Muscle of back (tissue), 11 donors: Measurements from ENCODE around the gene LHX3. TPM values are rescaled to one million over a fixed set of nuclear protein-coding genes. Genes with fewer than 3 reads are reported as not detected.
"Not testable (repeated sequence)": the region's sequence is repeated elsewhere in the genome, so short reads cannot be mapped to it uniquely, and the experiment has no call there.

ENCODE experiments used
- DNase-seq, 3 donors: peaks; one replicate each; pipeline versions ENCODE4 v3.0.0 to v3.0.0-alpha.2; 2013
- polyA plus RNA-seq, 10 donors: library from polyadenylated mRNA; unstranded; fragments of 120-200 nt; gene quantifications; one replicate each; pipeline ENCODE4 v1.2.1, GENCODE V29; 2013; ENCODE audit not compliant: insufficient read length in 10 of 10

The LHX3 gene
- polyA plus RNA-seq, 10 donors, result 0.07 to 0.28 TPM; not detected in 8

GRCh38 chr9:136242248-136242647, 37.3 kb upstream of the LHX3 start:
- no peak for DNase-seq

- no peak for DNase-seq
Measured at GRCh38 chr9:136241542-136241941, 36.6 kb upstream of the LHX3 start.

GRCh38 chr9:136240941-136241340, 36.0 kb upstream of the LHX3 start:
- DNase-seq, result no peak

GRCh38 chr9:136239983-136240330, 35.0 kb upstream of the LHX3 start:
- no peak for DNase-seq

DNA sequence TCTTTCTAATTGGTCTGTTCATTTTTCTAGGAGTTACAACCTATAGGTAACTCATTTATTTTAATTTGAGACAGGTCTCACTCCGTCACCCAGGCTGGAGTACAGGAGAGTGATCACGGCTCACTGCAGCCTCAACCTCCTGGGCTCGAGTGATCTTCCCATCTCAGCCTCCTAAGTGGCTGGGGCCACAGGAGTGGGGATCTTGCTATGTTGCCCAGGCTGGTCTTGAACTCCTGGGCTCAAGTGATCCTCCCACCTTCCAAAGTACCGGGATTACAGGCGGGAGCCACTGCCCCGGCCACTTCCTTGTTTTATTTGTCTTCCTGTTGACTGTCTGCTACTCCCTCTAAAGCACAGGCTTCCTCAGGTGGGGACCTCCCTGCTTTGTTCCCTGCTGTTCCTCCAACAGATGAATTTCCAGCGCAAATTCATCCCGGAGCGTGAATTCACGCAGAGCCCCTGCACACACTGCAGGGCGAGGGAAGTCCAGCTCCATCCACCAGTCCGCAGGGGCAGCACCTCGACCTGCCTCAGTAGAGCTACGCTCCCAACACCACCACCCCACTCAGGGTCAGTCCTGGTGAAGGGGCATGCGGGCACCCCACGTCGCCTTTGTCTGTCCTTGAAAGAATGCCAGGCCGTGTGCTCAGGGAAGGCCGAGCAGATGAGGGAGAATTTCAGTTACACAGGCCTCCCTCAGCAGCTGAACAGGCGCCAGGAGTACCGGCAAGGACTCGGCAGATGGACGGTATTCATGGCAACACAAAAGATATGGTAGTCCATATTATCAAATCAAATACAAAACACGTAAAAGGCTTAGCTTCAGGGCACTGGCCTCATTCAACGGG, 34.4 kb upstream of the LHX3 start:
- no peak for DNase-seq

GRCh38 chr9:136238342-136238732, 33.4 kb upstream of the LHX3 start:
- DNase-seq, result no peak

DNA sequence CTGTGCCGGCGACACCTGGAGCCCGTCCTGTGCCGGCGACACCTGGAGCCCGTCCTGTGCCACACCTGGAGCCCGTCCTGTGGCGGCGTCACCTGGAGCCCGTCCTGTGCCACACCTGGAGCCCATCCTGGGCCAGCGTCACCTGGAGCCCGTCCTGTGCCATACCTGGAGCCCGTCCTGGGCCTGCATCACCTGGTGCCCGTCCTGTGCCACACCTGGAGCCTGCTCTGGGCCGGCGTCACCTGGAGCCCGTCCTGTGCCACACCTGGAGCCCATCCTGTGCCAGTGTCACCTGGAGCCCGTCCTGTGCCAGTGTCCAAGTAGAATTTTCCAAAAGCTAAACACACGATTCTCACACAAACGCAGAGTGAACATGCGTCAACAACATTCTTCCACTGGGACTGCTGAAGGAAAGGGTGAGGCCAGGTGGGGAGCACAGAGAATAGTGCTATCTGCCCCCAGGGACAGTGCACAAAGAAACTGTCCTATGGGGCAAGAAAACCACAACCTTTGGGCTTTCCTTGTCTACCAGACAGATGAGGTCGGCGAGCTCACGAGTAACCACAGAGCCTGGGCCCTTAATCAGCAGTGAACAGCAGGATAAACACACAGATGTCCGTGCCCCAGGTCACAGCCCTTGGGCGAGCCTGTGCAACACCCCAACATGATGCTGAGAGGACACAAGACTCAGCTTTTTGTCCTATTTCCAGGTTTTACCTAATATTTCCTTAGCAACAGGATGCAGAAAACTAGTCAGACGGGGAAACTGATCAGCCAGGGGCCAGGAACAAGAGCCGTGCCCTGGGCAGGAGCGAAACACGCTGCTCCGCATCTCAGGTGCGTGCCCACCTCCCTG, 32.8 kb upstream of the LHX3 start:
- no peak for DNase-seq

GRCh38 chr9:136236471-136237410, 31.8 kb upstream of the LHX3 start:
- DNase-seq, result not testable (repeated sequence)

GRCh38 chr9:136235709-136236455, 31.0 kb upstream of the LHX3 start:
- no peak for DNase-seq

DNA sequence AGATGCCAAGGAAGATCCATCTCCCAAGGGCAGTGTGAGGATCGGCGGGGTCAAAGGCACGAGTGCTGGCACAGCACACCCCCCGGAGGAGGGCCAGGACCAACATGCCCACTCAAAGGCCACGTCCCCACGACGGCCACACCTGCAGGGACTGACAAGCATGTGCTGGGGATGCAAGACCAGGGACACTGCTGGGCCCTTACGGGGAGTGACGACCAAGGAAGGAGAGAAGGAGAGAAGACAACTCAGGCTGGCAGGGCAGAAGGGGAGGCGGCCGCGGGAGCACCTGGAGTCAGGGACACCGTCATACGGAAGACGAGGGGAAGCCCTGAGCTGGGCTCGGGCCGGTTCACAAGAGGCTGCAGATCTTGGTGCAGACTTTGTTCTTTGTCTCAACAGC, 30.2 kb upstream of the LHX3 start:
- DNase-seq, result no peak

- no peak for DNase-seq
Measured at GRCh38 chr9:136234597-136234996, 29.7 kb upstream of the LHX3 start.

GRCh38 chr9:136233868-136234267, 28.9 kb upstream of the LHX3 start:
- DNase-seq, result no peak

GRCh38 chr9:136233411-136233810, 28.5 kb upstream of the LHX3 start:
- no peak for DNase-seq

DNA sequence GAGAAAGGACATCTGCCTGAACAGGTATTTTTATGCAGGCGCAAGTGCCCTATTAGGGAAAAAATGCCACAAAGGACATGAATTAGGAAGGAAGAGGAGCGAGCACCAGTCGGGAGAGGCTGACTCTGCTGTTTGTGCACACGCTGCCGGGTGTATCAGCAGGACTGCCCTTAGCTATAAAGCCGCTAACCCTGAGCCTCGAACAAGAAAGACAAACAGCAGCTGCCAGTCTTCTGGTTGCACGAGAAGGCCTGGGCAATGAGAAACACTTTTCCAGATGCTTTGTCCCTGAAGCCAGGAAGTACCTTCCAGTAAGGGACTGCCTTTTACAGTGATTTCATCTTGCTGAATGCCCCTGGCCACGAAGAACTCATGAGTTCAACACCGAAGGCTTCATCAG, 28.0 kb upstream of the LHX3 start:
- no peak for DNase-seq

GRCh38 chr9:136231478-136232297, 26.8 kb upstream of the LHX3 start:
- no peak for DNase-seq

- no peak for DNase-seq
Measured at GRCh38 chr9:136230773-136231172, 25.8 kb upstream of the LHX3 start.

- no peak for DNase-seq
Measured at GRCh38 chr9:136230365-136230764, 25.4 kb upstream of the LHX3 start.

GRCh38 chr9:136229096-136230065, 24.5 kb upstream of the LHX3 start:
- DNase-seq, result no peak
